Fibroblast of lung (primary cell): Measurements from ENCODE around the gene LRIT3. TPM values are rescaled to one million over a fixed set of nuclear protein-coding genes. Genes with fewer than 3 reads are reported as not detected.
"Not testable (repeated sequence)": the region's sequence is repeated elsewhere in the genome, so short reads cannot be mapped to it uniquely, and the experiment has no call there.

Experiments used
- DNase-seq, 2 donors: peaks; one replicate each; pipeline versions ENCODE4 v3.0.0 to v3.0.0-alpha.2; 2010; ENCODE audit warnings: low read depth in 2 of 2
- H2AFZ ChIP-seq: 2 replicates; pipeline ENCODE4 v1.5.1; 2012; ENCODE audit warnings: low read length, control low read depth, inconsistent platforms
- H3K27ac ChIP-seq: 2 replicates; pipeline ENCODE4 v1.5.1; 2011; ENCODE audit warnings: low read length, control low read depth; ENCODE audit not compliant: insufficient read depth
- H3K27me3 ChIP-seq: 2 replicates; pipeline ENCODE4 v1.5.1; 2011; ENCODE audit warnings: mild to moderate bottlenecking, low read length; ENCODE audit not compliant: control insufficient read depth, insufficient read depth
- H3K36me3 ChIP-seq: 2 replicates; pipeline ENCODE4 v1.5.1; 2011; ENCODE audit warnings: low read length; ENCODE audit not compliant: control insufficient read depth, insufficient read depth
- H3K4me1 ChIP-seq: 2 replicates; pipeline ENCODE4 v1.5.1; 2011; ENCODE audit warnings: low read length; ENCODE audit not compliant: control insufficient read depth, insufficient read depth; ENCODE audit errors: extremely low read depth
- H3K4me2 ChIP-seq: 2 replicates; pipeline ENCODE4 v1.5.1; 2011; ENCODE audit warnings: low read length, control low read depth; ENCODE audit not compliant: insufficient read depth; ENCODE audit errors: extremely low read depth
- H3K4me3 ChIP-seq, 4 experiments: fragments of 200-600 bp in 1 of 4; sonication (generic) in 1 of 4; replicated peaks in 1 of 4; 2 replicates each; pipeline ENCODE4 v1.5.1; 2011 to 2016; ENCODE audit warnings: low read length in 4 of 4, low read depth in 3 of 4, mild to moderate bottlenecking in 3 of 4, control low read depth in 2 of 4, inconsistent platforms in 1 of 4, mixed read lengths in 1 of 4; ENCODE audit not compliant: insufficient read depth in 1 of 4; ENCODE audit errors: control extremely low read depth in 1 of 4
- H3K79me2 ChIP-seq: 2 replicates; pipeline ENCODE4 v1.5.1; 2012; ENCODE audit warnings: mild to moderate bottlenecking, low read length, inconsistent platforms; ENCODE audit not compliant: control insufficient read depth, insufficient read depth
- H3K9ac ChIP-seq: 2 replicates; pipeline ENCODE4 v1.5.1; 2011; ENCODE audit warnings: mild to moderate bottlenecking, low read length, control low read depth; ENCODE audit not compliant: insufficient read depth
- H3K9me3 ChIP-seq: 2 replicates; pipeline ENCODE4 v1.5.1; 2012; ENCODE audit warnings: low read depth, low read length; ENCODE audit not compliant: control insufficient read depth, insufficient read depth
- H4K20me1 ChIP-seq: 2 replicates; pipeline ENCODE4 v1.5.1; 2011; ENCODE audit warnings: low read length; ENCODE audit not compliant: control insufficient read depth, insufficient read depth; ENCODE audit errors: extremely low read depth
- CTCF ChIP-seq, 2 donors: IDR thresholded peaks in 1 of 2; conservative IDR thresholded peaks in 1 of 2; 1 replicate in 1 of 2; 2 replicates in 1 of 2; pipeline ENCODE4 v1.5.1; 2011 to 2012; ENCODE audit warnings: low read length in 2 of 2, control low read depth in 1 of 2, inconsistent platforms in 1 of 2, low read depth in 1 of 2, mild to moderate bottlenecking in 1 of 2
- EZH2 ChIP-seq: IDR thresholded peaks from 2 replicates; pipeline ENCODE4 v1.5.1; 2012; ENCODE audit warnings: low read length, control low read depth, mild to moderate bottlenecking; ENCODE audit errors: missing control alignments
- polyA plus RNA-seq, 2 donors: library from polyadenylated mRNA; depleted of rRNA in 1 of 2; stranded (reverse) in 1 of 2; unstranded in 1 of 2; fragments of >200 nt; gene quantifications; 2 replicates each; pipeline ENCODE4 v1.2.1, GENCODE V29; 2011 to 2012; ENCODE audit warnings: missing spikeins in 1 of 2
- total RNA-seq: library from RNA; depleted of rRNA; stranded (reverse); fragments of >200 nt; gene quantifications from 2 replicates; pipeline ENCODE4 v1.2.1, GENCODE V29; 2014

LRIT3 gene
- total and polyA plus RNA-seq, 2 donors (not counting 1 experiment from before 2014, with no cell fraction given), result under 0.01 to 0.01 TPM

GRCh38 chr4:109846395-109847098 is 1.4 kb upstream of the LRIT3 start:
- H3K4me3 ChIP-seq, result no peak overlapping the region
- H3K4me1 ChIP-seq, result no peaks in the 10 kb centered on the region
- no peaks in the 10 kb centered on the region for H3K36me3 ChIP-seq
- no peaks in the 10 kb centered on the region for H3K79me2 ChIP-seq
- TF ChIP-seq CTCF (conservative IDR thresholded peaks at IDR 0.05 in 1 of 2, IDR thresholded peaks at IDR 0.05 in 1 of 2; ENCODE audit: low read depth in 1 of 2, low read length in 2 of 2) (no peak), EZH2 (no peak)
- no peak overlapping the region for H3K27ac ChIP-seq
- H4K20me1 ChIP-seq, result no peaks in the 10 kb centered on the region
- no peaks in the 10 kb centered on the region for H3K9me3 ChIP-seq
- H2AFZ ChIP-seq, result no peak overlapping the region
- H3K4me2 ChIP-seq, result no peak overlapping the region
- H3K9ac ChIP-seq, result no peak overlapping the region
- DNase-seq, result no peak
- H3K27me3 ChIP-seq, result no peaks in the 10 kb centered on the region

GRCh38 chr4:109848501-109848900 is 594 bp downstream of the LRIT3 start:
- no peaks in the 10 kb centered on the region for H3K27me3 ChIP-seq
- TF ChIP-seq CTCF (conservative IDR thresholded peaks at IDR 0.05 in 1 of 2, IDR thresholded peaks at IDR 0.05 in 1 of 2; ENCODE audit: low read depth in 1 of 2, low read length in 2 of 2) (no peak), EZH2 (no peak)
- no peak for DNase-seq
- H3K4me1 ChIP-seq, result no peaks in the 10 kb centered on the region
- H3K36me3 ChIP-seq, result no peaks in the 10 kb centered on the region
- H2AFZ ChIP-seq, result no peak overlapping the region
- no peak overlapping the region for H3K4me3 ChIP-seq
- H3K4me2 ChIP-seq, result no peak overlapping the region
- H3K9ac ChIP-seq, result no peak overlapping the region
- no peaks in the 10 kb centered on the region for H3K9me3 ChIP-seq
- H3K27ac ChIP-seq, result no peak overlapping the region
- no peaks in the 10 kb centered on the region for H4K20me1 ChIP-seq
- H3K79me2 ChIP-seq, result no peaks in the 10 kb centered on the region

- H3K9ac ChIP-seq, result no peak overlapping the region
- no peak overlapping the region for H2AFZ ChIP-seq
- no peaks in the 10 kb centered on the region for H3K9me3 ChIP-seq
- H3K4me3 ChIP-seq, result no peak overlapping the region
- no peaks in the 10 kb centered on the region for H3K36me3 ChIP-seq
- H4K20me1 ChIP-seq, result no peaks in the 10 kb centered on the region
- no peaks in the 10 kb centered on the region for H3K79me2 ChIP-seq
- H3K27ac ChIP-seq, result no peak overlapping the region
- DNase-seq, result no peak
- H3K4me2 ChIP-seq, result no peak overlapping the region
- H3K27me3 ChIP-seq, result no peaks in the 10 kb centered on the region
- no peaks in the 10 kb centered on the region for H3K4me1 ChIP-seq
- TF ChIP-seq CTCF (conservative IDR thresholded peaks at IDR 0.05 in 1 of 2, IDR thresholded peaks at IDR 0.05 in 1 of 2; ENCODE audit: low read depth in 1 of 2, low read length in 2 of 2) (no peak), EZH2 (no peak)
These were observed 2.7 kb downstream of the LRIT3 start for GRCh38 chr4:109850601-109851000.

GRCh38 chr4:109859426-109860300 is 11.8 kb downstream of the LRIT3 start:
- not testable (repeated sequence) for H3K4me2 ChIP-seq, H3K27me3 ChIP-seq, H3K9ac ChIP-seq, H3K27ac ChIP-seq, DNase-seq, H3K36me3 ChIP-seq, H3K79me2 ChIP-seq, H3K4me1 ChIP-seq, H3K4me3 ChIP-seq, H4K20me1 ChIP-seq, H3K9me3 ChIP-seq, H2AFZ ChIP-seq
